GM18951 (cell line): Measurements from ENCODE around the gene NXNL2.

Experiments
- POLR2A ChIP-seq: IDR thresholded peaks from 4 replicates; pipeline ENCODE4 v1.6.1; 2011; ENCODE audit warnings: mild to moderate bottlenecking; ENCODE audit not compliant: insufficient read length, insufficient read depth; ENCODE audit errors: extremely low read depth
- in situ Hi-C: fragments of 300-500 bp; cut with MboI; formaldehyde crosslinking; loops from one replicate; pipeline ENCODE4 v1.12.0; 2022; ENCODE audit warnings: low sequenced_read_pairs, mixed read lengths, inconsistent platforms; ENCODE audit not compliant: unreplicated experiment

Gene NXNL2

DNA sequence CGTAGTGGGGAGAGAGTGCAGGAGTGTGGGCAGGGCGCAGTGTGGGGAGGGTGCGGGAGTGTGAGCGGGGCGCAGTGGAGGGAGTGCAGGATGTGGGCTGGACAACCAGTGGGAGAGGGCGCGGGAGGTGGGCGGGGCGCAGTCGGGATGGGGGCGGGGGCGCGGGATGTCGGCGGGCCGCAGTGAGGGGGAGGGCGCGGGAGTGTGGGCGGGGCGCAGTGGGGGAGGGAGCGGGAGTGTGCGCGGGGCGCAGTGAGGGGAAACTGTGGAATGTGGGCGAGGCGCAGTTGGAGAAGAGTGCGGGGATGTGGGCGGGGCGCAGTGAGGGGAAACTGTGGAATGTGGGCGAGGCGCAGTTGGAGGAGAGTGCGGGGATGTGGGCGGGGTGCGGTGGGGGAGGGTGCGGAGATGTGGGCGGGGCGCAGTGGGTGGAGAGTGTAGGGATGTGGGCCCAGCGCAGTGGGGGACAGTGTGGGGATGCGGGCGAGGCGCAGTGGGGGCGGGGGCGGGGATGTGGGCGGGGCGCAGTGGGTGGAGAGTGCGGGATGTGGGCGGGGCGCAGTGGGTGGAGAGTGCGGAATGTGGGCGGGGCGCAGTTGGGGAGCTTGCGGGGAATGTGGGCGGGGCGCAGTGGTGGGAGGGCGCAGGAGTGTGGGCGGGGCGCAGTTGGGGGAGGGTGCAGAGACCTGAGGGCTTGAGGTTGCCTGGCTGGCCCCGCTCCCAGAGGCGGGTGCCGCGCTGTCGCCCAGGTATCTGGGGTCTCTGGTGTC is at the start of gene NXNL2:
TSS of gene NXNL2 (plus strand) at position 723 of the 770 bp plus-strand sequence. CDS start 257 bp downstream, outside the sequence.
- in situ Hi-C loops = no loop called here
- TF ChIP-seq POLR2A = no peak

- no peak for TF ChIP-seq POLR2A
- in situ Hi-C loops = no loop called here
Measured at GRCh38 chr9:88488166-88488565, 46.8 kb upstream of the NXNL2 start.

GRCh38 chr9:88494983-88495721 is 39.8 kb upstream of the NXNL2 start:
- no peak for TF ChIP-seq POLR2A
- in situ Hi-C loops = no loop called here

DNA sequence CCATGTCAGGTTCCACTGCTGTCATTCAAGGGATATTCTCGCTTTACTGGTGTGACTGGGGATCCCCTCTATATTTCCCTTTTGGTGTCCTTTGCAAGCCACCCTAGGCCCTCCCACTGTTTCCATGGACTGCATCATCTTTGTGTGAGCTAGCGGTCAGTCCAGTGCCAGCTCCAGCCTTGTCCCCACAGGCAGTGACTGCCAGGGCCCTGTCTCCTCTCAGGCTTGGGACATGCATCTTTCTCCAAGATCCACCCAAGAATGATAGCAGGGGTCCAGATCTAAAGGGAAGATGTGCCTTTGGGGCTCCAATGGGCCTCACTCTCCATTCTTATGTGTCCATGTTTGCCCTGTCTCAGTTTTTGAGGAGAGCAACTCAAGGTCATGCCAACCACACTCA is 37.8 kb upstream of the NXNL2 start:
- in situ Hi-C loops = no loop called here
- TF ChIP-seq POLR2A = no peak

DNA sequence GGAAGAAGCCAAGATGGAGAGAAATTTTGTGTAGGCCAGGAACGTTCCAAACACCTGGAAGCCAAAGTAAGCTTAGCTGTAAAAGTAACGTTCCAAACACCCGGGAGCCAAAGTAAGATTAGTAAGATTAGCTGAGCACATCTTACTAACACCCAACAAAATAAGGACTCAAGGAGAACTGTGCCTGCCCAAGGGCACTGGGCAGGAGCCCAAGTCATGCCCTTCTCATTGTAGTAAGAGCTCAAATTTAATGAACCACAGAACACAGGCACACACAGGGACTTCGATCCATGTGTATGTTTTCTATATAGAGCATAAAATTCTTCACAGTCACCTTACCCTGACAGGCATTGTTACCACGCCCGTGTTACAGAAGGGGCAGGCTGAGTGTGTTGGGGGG is 36.1 kb upstream of the NXNL2 start:
- no peak for TF ChIP-seq POLR2A
- in situ Hi-C loops = no loop called here

- in situ Hi-C loops = no loop called here
- no peak for TF ChIP-seq POLR2A
Measured at GRCh38 chr9:88501086-88501485, 33.9 kb upstream of the NXNL2 start.

- no peak for TF ChIP-seq POLR2A
- in situ Hi-C loops = no loop called here
Measured at GRCh38 chr9:88502552-88503034, 32.4 kb upstream of the NXNL2 start.

GRCh38 chr9:88503081-88503844 is 31.7 kb upstream of the NXNL2 start:
- in situ Hi-C loops = no loop called here
- no peak for TF ChIP-seq POLR2A

DNA sequence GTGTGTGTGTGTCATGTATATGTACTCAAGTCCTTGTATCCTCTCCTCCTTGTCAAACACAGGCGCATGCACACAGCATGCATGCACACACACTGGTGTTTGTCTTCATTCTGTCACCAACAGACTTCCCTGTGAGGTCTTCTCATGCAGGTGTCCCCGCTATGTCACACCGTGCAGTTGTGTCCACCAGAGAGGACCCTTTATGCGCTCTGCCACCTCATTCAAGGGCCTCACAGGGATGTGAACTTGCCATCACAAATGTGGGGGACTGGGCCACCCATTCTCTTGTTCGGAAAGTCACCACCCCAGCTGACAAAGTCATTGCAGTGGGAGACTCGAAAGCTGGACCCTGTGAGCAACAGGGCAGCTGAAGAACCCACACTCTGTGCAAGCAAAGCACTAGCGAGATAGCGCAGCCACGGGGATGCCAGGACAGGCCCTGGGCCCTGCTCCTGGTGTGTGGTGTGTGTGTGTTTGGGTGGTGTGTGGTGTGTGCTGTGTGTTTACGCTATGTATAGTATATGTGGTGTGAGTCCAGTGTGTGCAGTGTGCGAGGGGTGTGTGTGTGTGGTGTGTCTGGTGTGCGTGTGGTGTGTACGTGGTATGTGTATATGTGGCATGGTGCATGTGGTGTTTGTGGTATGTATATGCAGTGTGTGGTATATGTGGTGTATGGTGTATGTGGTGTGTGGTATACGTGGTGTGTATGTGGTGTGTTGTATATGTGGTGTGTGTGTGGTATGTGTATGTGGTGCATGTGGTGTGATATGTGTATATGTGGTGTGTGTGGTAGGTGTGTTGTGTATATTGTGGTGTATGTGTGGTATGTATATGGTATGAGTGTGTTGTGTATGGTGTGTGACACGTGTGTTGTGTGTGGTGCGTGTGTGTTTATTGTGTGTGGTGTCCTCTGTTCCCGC is 30.9 kb upstream of the NXNL2 start:
- no peak for TF ChIP-seq POLR2A
- in situ Hi-C loops = no loop called here

DNA sequence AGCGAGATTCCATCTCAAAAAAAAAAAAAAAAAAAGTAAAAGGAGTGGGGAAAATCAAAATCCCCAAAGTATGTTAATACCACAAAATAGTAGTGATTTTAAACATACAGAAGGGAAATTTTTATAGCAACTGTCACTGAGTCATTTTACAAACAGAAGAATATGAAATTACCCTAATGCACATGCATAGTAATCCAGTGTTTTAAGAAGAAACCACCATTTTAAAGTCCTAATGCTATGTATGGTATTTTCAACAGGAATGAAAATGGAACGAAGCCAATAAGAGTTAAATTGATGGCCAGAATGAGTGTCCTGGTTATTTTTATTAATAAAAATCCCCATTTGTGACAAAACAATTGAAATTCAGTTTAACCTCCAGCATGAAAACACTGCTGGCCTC is 26.7 kb upstream of the NXNL2 start:
- in situ Hi-C loops = no loop called here
- no peak for TF ChIP-seq POLR2A

DNA sequence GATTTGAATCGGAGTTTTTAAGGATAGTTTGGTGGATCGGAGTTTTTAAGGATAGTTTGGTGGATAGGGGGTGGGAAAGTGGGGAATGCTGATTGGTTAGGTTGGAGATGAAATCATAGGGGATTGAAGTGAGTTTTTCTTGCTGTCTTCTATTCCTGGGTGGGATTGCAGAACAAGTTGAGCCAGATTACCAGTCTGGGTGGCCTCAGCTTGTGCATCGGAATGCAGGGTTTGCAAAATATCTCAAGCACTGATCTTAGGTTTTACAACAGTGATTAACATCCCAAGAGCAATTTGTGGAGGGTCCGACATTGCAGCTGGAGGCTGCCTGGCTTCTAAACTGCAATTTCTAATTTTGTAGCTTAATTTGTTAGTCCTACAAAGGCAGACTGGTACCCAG is 23.1 kb upstream of the NXNL2 start:
- in situ Hi-C loops = no loop called here
- no peak for TF ChIP-seq POLR2A

GRCh38 chr9:88514247-88514646 is 20.7 kb upstream of the NXNL2 start:
- in situ Hi-C loops = no loop called here
- TF ChIP-seq POLR2A = no peak
